Neural cell (in vitro differentiated cells): ENCODE results near the gene EHMT1. TPM values are rescaled to one million over a fixed set of nuclear protein-coding genes. Genes with fewer than 3 reads are reported as not detected.

ENCODE experiments used
- H2AFZ ChIP-seq: fragments of 200-600, 300-800 bp; sonication (generic), shearing (Covaris generic); 2 replicates; pipeline ENCODE4 v1.6.0; 2014; ENCODE audit warnings: low read depth, mild to moderate bottlenecking, antibody characterized with exemption, low read length, moderate library complexity
- H3F3A ChIP-seq: fragments of 200-600 bp; shearing (Covaris generic); 2 replicates; pipeline ENCODE4 v1.6.1; 2016; ENCODE audit warnings: mild to moderate bottlenecking, moderate library complexity, mixed read lengths, antibody characterized with exemption, low read length; ENCODE audit not compliant: insufficient read depth, poor library complexity, severe bottlenecking
- H3K27ac ChIP-seq: fragments of 200-600, 300-800 bp; sonication (generic), shearing (Covaris generic); 2 replicates; pipeline ENCODE4 v1.5.1; 2014; ENCODE audit warnings: mild to moderate bottlenecking, low read length, moderate library complexity
- H3K27me3 ChIP-seq: fragments of 300-800, 200-600 bp; sonication (generic), shearing (Covaris generic); 2 replicates; pipeline ENCODE4 v1.6.0; 2014; ENCODE audit warnings: mild to moderate bottlenecking, low read depth, low read length, moderate library complexity; ENCODE audit not compliant: insufficient read depth
- H3K36me3 ChIP-seq: fragments of 300-800, 200-600 bp; sonication (generic), shearing (Covaris generic); 2 replicates; pipeline ENCODE4 v1.5.1; 2014; ENCODE audit warnings: mild to moderate bottlenecking, antibody characterized with exemption, low read length, moderate library complexity; ENCODE audit not compliant: insufficient read depth
- H3K4me2 ChIP-seq: fragments of 300-800, 200-600 bp; sonication (generic), shearing (Covaris generic); 2 replicates; pipeline ENCODE4 v1.6.0; 2014; ENCODE audit warnings: mild to moderate bottlenecking, low read length
- H3K4me3 ChIP-seq: fragments of 300-800, 200-600 bp; sonication (generic), shearing (Covaris generic); 2 replicates; pipeline ENCODE4 v1.5.1; 2014; ENCODE audit warnings: mild to moderate bottlenecking, low read length, moderate library complexity
- H3K79me2 ChIP-seq: fragments of 200-600 bp; shearing (Covaris generic); replicated peaks from 2 replicates; pipeline ENCODE4 v1.6.0; 2014; ENCODE audit warnings: mild to moderate bottlenecking, low read length, moderate library complexity; ENCODE audit not compliant: insufficient read depth
- H3K9ac ChIP-seq: fragments of 300-800, 200-600 bp; sonication (generic), shearing (Covaris generic); 2 replicates; pipeline ENCODE4 v1.6.1; 2016; ENCODE audit warnings: mild to moderate bottlenecking, low read length, mixed read lengths
- H3K9me2 ChIP-seq: fragments of 200-600 bp; shearing (Covaris generic); 2 replicates; pipeline ENCODE4 v1.6.1; 2016; ENCODE audit warnings: mild to moderate bottlenecking, low read length, mixed read lengths; ENCODE audit not compliant: insufficient read depth
- H3K9me3 ChIP-seq: fragments of 200-600, 300-800 bp; sonication (generic), shearing (Covaris generic); 2 replicates; pipeline ENCODE4 v1.6.1; 2016; ENCODE audit warnings: mild to moderate bottlenecking, mixed run types, low read length, moderate library complexity, mixed read lengths
- H4K20me1 ChIP-seq: fragments of 200-600 bp; shearing (Covaris generic); 2 replicates; pipeline ENCODE4 v1.6.1; 2016; ENCODE audit warnings: mild to moderate bottlenecking, mixed run types; ENCODE audit not compliant: insufficient read depth
- EP300 ChIP-seq: fragments of 450-650 bp; conservative IDR thresholded peaks from 2 replicates; pipeline ENCODE4 v1.6.1; 2014; ENCODE audit warnings: antibody characterized with exemption, mild to moderate bottlenecking, moderate library complexity; ENCODE audit not compliant: poor library complexity, severe bottlenecking
- EZH2 ChIP-seq: fragments of 200-600, 300-800 bp; shearing (Covaris generic), sonication (generic); IDR thresholded peaks from 2 replicates; pipeline ENCODE4 v1.6.1; 2014; ENCODE audit warnings: antibody characterized with exemption, low read length, borderline replicate concordance, mild to moderate bottlenecking; ENCODE audit not compliant: insufficient read depth, poor library complexity, severe bottlenecking
- MXI1 ChIP-seq: fragments of 450-650 bp; conservative IDR thresholded peaks from 2 replicates; pipeline ENCODE4 v1.6.1; 2014; ENCODE audit warnings: antibody characterized with exemption, mild to moderate bottlenecking; ENCODE audit not compliant: poor library complexity, severe bottlenecking
- POLR2AphosphoS5 ChIP-seq: IDR thresholded peaks from 2 replicates; pipeline ENCODE4 v1.6.1; 2012
- RAD21 ChIP-seq: fragments of 450-650 bp; conservative IDR thresholded peaks from 2 replicates; pipeline ENCODE4 v1.6.1; 2014; ENCODE audit warnings: antibody characterized with exemption, mild to moderate bottlenecking, moderate library complexity
- SMC3 ChIP-seq: fragments of 450-650 bp; conservative IDR thresholded peaks from 2 replicates; pipeline ENCODE4 v1.6.1; 2014; ENCODE audit warnings: antibody characterized with exemption, mild to moderate bottlenecking, moderate library complexity; ENCODE audit not compliant: poor library complexity
- TAF1 ChIP-seq: IDR thresholded peaks from 2 replicates; pipeline ENCODE4 v1.6.1; 2012; ENCODE audit warnings: low read depth
- polyA plus RNA-seq: library from polyadenylated mRNA; depleted of rRNA; stranded (reverse); fragments of >200 nt; gene quantifications from 2 replicates; pipeline ENCODE4 v1.2.3, GENCODE V29; 2014
- TF ChIP-seq, protein P1 (sequence below): fragments of 450-650 bp; IDR thresholded peaks from 2 replicates; pipeline ENCODE4 v1.5.1; 2014; ENCODE audit warnings: antibody characterized with exemption, mild to moderate bottlenecking, moderate library complexity; ENCODE audit not compliant: poor library complexity, severe bottlenecking
- TF ChIP-seq, protein P2 (sequence below): IDR thresholded peaks from 2 replicates; pipeline ENCODE4 v1.6.1; 2012; ENCODE audit warnings: borderline replicate concordance

The EHMT1 gene
- polyA plus RNA-seq, 1 donor from 2014 or later = 53.0 TPM

DNA sequence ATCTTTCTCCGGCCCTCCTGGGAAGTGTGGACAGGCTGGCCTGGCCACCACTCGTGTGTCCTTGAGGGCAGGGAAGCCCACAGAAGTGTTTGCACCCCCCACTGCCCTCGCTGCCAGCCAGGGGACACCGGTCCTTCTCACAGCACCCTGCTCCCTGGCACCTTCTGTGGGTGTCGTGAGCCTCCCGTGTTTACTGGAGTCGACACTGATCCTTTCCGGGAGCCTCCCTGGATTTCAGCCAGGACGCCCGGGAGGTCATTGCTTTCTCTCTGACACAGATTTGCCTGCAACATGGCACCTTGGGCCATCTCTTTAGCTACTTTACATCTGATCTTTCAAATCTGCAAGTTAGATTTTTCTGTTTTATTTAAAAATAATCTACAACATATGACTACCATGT is 138.3 kb downstream of the EHMT1 start:
- no peaks in the 10 kb centered on the region for H3F3A ChIP-seq
- no peak overlapping the region for H2AFZ ChIP-seq
- H3K9me3 ChIP-seq = no peaks in the 10 kb centered on the region
- TF ChIP-seq MXI1 (no peak), SMC3 (no peak), EZH2 (no peak)
- TF ChIP-seq, protein P1, sequence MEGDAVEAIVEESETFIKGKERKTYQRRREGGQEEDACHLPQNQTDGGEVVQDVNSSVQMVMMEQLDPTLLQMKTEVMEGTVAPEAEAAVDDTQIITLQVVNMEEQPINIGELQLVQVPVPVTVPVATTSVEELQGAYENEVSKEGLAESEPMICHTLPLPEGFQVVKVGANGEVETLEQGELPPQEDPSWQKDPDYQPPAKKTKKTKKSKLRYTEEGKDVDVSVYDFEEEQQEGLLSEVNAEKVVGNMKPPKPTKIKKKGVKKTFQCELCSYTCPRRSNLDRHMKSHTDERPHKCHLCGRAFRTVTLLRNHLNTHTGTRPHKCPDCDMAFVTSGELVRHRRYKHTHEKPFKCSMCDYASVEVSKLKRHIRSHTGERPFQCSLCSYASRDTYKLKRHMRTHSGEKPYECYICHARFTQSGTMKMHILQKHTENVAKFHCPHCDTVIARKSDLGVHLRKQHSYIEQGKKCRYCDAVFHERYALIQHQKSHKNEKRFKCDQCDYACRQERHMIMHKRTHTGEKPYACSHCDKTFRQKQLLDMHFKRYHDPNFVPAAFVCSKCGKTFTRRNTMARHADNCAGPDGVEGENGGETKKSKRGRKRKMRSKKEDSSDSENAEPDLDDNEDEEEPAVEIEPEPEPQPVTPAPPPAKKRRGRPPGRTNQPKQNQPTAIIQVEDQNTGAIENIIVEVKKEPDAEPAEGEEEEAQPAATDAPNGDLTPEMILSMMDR = no peak
- no peaks in the 10 kb centered on the region for H4K20me1 ChIP-seq
- H3K9me2 ChIP-seq = no peaks in the 10 kb centered on the region
- H3K79me2 ChIP-seq = no peaks in the 10 kb centered on the region
- no peaks in the 10 kb centered on the region for H3K27me3 ChIP-seq
- H3K27ac ChIP-seq = no peak overlapping the region
- no peak overlapping the region for H3K9ac ChIP-seq
- H3K4me3 ChIP-seq = no peak overlapping the region
- H3K36me3 ChIP-seq = peaks cover 9% of the 10 kb centered on the region
- no peak overlapping the region for H3K4me2 ChIP-seq

DNA sequence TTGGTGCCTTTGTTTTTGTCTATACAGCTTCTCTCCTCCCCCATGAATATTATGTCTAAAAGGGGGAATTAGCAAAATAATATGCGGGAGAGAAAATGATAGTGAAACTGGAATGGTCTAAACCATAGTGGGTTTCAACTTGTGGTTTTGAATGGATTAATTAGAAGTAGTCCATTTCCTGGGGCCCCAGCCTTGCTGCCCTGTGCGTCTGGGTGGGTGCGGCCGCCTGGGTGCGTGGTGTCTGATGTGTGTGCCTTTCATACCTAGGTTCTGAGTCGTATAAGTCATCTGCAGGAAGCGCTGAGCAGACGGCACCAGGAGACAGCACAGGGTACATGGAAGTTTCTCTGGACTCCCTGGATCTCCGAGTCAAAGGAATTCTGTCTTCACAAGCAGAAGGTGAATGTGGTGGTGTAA is 138.8 kb downstream of the EHMT1 start:
- H3K9ac ChIP-seq = no peak overlapping the region
- H3K36me3 ChIP-seq = peaks cover 9% of the 10 kb centered on the region
- H3K4me2 ChIP-seq = no peak overlapping the region

DNA sequence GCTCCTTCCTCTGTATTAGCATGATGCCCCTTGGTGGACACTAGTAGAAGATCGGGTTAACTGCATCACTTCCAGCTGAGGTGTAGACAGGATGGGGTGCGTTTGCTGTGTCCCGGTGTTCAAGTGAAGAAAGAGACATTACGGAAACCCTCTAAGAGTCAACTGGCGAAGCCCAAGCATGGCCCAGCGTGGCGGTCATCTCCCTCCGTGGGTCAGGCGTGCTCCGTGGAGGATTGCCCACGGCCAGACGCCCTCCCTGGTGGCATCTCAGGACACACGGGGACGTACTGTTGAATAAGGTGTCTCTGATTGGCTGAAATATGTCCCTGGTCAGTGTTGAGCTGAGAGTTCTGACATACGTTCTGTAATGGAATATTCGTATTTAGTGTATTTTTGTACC is 139.3 kb downstream of the EHMT1 start:
- Histone ChIP-seq H3K9me2 (no peaks in the 10 kb centered on the region), H3F3A (no peaks in the 10 kb centered on the region), H3K4me2 (no peak overlapping the region), H3K27ac (no peak overlapping the region), H4K20me1 (no peaks in the 10 kb centered on the region), H3K79me2 (no peaks in the 10 kb centered on the region), H3K27me3 (no peaks in the 10 kb centered on the region), H3K36me3 (peaks cover 9% of the 10 kb centered on the region), H3K9ac (no peak overlapping the region), H3K9me3 (no peaks in the 10 kb centered on the region), H2AFZ (no peak overlapping the region), H3K4me3 (no peak overlapping the region)
- TF ChIP-seq EP300 = no peak
- no peak for TF ChIP-seq TAF1
- no peak for TF ChIP-seq MXI1
- no peak for TF ChIP-seq RAD21
- TF ChIP-seq SMC3 = no peak
- no peak for TF ChIP-seq EZH2
- TF ChIP-seq, protein P2, sequence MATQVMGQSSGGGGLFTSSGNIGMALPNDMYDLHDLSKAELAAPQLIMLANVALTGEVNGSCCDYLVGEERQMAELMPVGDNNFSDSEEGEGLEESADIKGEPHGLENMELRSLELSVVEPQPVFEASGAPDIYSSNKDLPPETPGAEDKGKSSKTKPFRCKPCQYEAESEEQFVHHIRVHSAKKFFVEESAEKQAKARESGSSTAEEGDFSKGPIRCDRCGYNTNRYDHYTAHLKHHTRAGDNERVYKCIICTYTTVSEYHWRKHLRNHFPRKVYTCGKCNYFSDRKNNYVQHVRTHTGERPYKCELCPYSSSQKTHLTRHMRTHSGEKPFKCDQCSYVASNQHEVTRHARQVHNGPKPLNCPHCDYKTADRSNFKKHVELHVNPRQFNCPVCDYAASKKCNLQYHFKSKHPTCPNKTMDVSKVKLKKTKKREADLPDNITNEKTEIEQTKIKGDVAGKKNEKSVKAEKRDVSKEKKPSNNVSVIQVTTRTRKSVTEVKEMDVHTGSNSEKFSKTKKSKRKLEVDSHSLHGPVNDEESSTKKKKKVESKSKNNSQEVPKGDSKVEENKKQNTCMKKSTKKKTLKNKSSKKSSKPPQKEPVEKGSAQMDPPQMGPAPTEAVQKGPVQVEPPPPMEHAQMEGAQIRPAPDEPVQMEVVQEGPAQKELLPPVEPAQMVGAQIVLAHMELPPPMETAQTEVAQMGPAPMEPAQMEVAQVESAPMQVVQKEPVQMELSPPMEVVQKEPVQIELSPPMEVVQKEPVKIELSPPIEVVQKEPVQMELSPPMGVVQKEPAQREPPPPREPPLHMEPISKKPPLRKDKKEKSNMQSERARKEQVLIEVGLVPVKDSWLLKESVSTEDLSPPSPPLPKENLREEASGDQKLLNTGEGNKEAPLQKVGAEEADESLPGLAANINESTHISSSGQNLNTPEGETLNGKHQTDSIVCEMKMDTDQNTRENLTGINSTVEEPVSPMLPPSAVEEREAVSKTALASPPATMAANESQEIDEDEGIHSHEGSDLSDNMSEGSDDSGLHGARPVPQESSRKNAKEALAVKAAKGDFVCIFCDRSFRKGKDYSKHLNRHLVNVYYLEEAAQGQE = no peak
- TF ChIP-seq, protein P1 = no peak
- no peak for TF ChIP-seq POLR2AphosphoS5

More for the DNA sequence above, 138.8 kb downstream of the EHMT1 start:
- Histone ChIP-seq H3K9me3 (no peaks in the 10 kb centered on the region), H3K27me3 (no peaks in the 10 kb centered on the region), H3F3A (no peaks in the 10 kb centered on the region), H3K4me3 (no peak overlapping the region), H3K27ac (no peak overlapping the region), H3K9me2 (no peaks in the 10 kb centered on the region), H3K79me2 (no peaks in the 10 kb centered on the region), H4K20me1 (no peaks in the 10 kb centered on the region), H2AFZ (no peak overlapping the region)
- TF ChIP-seq, protein P2 = no peak
